H1 (cell line): ENCODE results near the gene KCNE1. TPM values are rescaled to one million over a fixed set of nuclear protein-coding genes. Genes with fewer than 3 reads are reported as not detected.

Experiments used
- CTCF ChIA-PET: fragments of 300-600 bp; sonication (Branson Sonifier 250); formaldehyde crosslinking; loops from one replicate; lab custom pipeline; 2021; ENCODE audit not compliant: partially characterized antibody; lab: Charles Lee
- POLR2A ChIA-PET: fragments of 300-600 bp; sonication (Branson Sonifier 250); formaldehyde crosslinking; loops from one replicate; lab custom pipeline; 2021; ENCODE audit warnings: inconsistent platforms; ENCODE audit not compliant: partially characterized antibody; lab: Charles Lee
- DNase-seq, 2 experiments: peaks; one replicate each; pipeline versions ENCODE4 v3.0.0 to v3.0.0-alpha.2; 2010 to 2022; ENCODE audit warnings: low spot score in 2 of 2, low read depth in 1 of 2, mixed read lengths in 1 of 2
- FAIRE-seq: peaks from 2 replicates; lab custom pipeline; 2011; peaks lifted over from hg19 to GRCh38; lab: Jason Lieb, UNC
- H2AFZ ChIP-seq: 2 replicates; pipeline ENCODE4 v1.8.1; 2012; ENCODE audit warnings: low read length, inconsistent platforms
- H2AK5ac ChIP-seq: 2 replicates; pipeline ENCODE4 v1.6.1; 2013; ENCODE audit warnings: low read depth, low read length
- H2BK120ac ChIP-seq: replicated peaks from 2 replicates; pipeline ENCODE3; 2013; ENCODE audit warnings: low read depth, low read length, inconsistent platforms
- H2BK12ac ChIP-seq: 2 replicates; pipeline ENCODE4 v1.6.1; 2013; ENCODE audit warnings: low read depth, low read length
- H2BK15ac ChIP-seq: 2 replicates; pipeline ENCODE4 v1.6.1; 2013; ENCODE audit warnings: low read length
- H2BK20ac ChIP-seq: 2 replicates; pipeline ENCODE4 v1.6.1; 2013; ENCODE audit warnings: low read length
- H2BK5ac ChIP-seq: 2 replicates; pipeline ENCODE4 v1.6.1; 2013; ENCODE audit warnings: low read depth, low read length
- H3K14ac ChIP-seq: 2 replicates; pipeline ENCODE4 v1.6.1; 2013; ENCODE audit warnings: inconsistent platforms; ENCODE audit not compliant: insufficient read length
- H3K18ac ChIP-seq: 2 replicates; pipeline ENCODE4 v1.6.1; 2013; ENCODE audit warnings: low read length; ENCODE audit errors: extremely low read depth
- H3K23ac ChIP-seq: 2 replicates; pipeline ENCODE4 v1.6.1; 2013; ENCODE audit warnings: inconsistent platforms; ENCODE audit not compliant: insufficient read length
- H3K23me2 ChIP-seq: 2 replicates; pipeline ENCODE4 v1.6.1; 2013; ENCODE audit warnings: low read depth, low read length
- H3K27ac ChIP-seq: 2 replicates; pipeline ENCODE4 v1.6.1; 2011; ENCODE audit warnings: low read depth, low read length, inconsistent platforms
- H3K27me3 ChIP-seq, 4 experiments: replicated peaks in 1 of 4; 1 replicate in 1 of 4; 2 replicates in 3 of 4; pipeline versions ENCODE4 v1.6.1 to v1.8.1; 2011 to 2013; ENCODE audit warnings: low read length in 3 of 4, mild to moderate bottlenecking in 3 of 4, inconsistent platforms in 2 of 4, mixed read lengths in 2 of 4, moderate library complexity in 1 of 4; ENCODE audit not compliant: control insufficient read depth in 3 of 4, insufficient read depth in 3 of 4; ENCODE audit errors: extremely low read depth in 1 of 4
- H3K36me3 ChIP-seq, 4 experiments: 2 replicates each; pipeline versions ENCODE4 v1.6.1 to v1.8.1; 2011 to 2013; ENCODE audit warnings: mild to moderate bottlenecking in 4 of 4, low read length in 3 of 4, moderate library complexity in 2 of 4, control low read depth in 1 of 4, inconsistent platforms in 1 of 4; ENCODE audit not compliant: insufficient read depth in 4 of 4, control insufficient read depth in 2 of 4
- H3K4ac ChIP-seq: replicated peaks from 2 replicates; pipeline ENCODE3; 2013; ENCODE audit warnings: low read length, low read depth, mixed read lengths, inconsistent platforms; ENCODE audit not compliant: insufficient read length
- H3K4me1 ChIP-seq, 4 experiments: replicated peaks in 1 of 4; 1 replicate in 1 of 4; 2 replicates in 3 of 4; pipeline versions ENCODE4 v1.6.1 to v1.8.1; 2011 to 2013; ENCODE audit warnings: low read length in 3 of 4, inconsistent platforms in 2 of 4, mixed read lengths in 1 of 4; ENCODE audit not compliant: insufficient read depth in 4 of 4, control insufficient read depth in 3 of 4
- H3K4me2 ChIP-seq, 2 experiments: 2 replicates each; pipeline versions ENCODE4 v1.6.1 to v1.8.1; 2011 to 2013; ENCODE audit warnings: low read depth in 2 of 2, low read length in 2 of 2, control low read depth in 1 of 2, inconsistent platforms in 1 of 2, mild to moderate bottlenecking in 1 of 2; ENCODE audit not compliant: insufficient read depth in 1 of 2
- H3K4me3 ChIP-seq, 4 experiments: fragments of 200-600, 300-600 bp in 1 of 4; sonication (generic), shearing (Covaris generic), sonication (Bioruptor Twin) in 1 of 4; 2 replicates each; pipeline versions ENCODE4 v1.5.1 to v1.8.1; 2011 to 2016; ENCODE audit warnings: low read length in 4 of 4, low read depth in 3 of 4, control low read depth in 2 of 4, inconsistent platforms in 2 of 4, mild to moderate bottlenecking in 2 of 4, mixed read lengths in 1 of 4, moderate library complexity in 1 of 4; ENCODE audit not compliant: insufficient read depth in 2 of 4; ENCODE audit errors: extremely low read depth in 1 of 4
- H3K56ac ChIP-seq: replicated peaks from 2 replicates; pipeline ENCODE3; 2013; ENCODE audit warnings: low read depth, mild to moderate bottlenecking, mixed read lengths, low read length, inconsistent platforms; ENCODE audit not compliant: insufficient read length
- H3K79me1 ChIP-seq: 2 replicates; pipeline ENCODE4 v1.6.1; 2013; ENCODE audit warnings: low read depth, low read length, control low read depth
- H3K79me2 ChIP-seq, 2 experiments: 2 replicates each; pipeline versions ENCODE4 v1.6.1 to v1.8.1; 2012 to 2013; ENCODE audit warnings: low read length in 2 of 2, mild to moderate bottlenecking in 2 of 2, inconsistent platforms in 1 of 2; ENCODE audit not compliant: insufficient read depth in 2 of 2, control insufficient read depth in 1 of 2
- H3K9ac ChIP-seq, 4 experiments: replicated peaks in 1 of 4; 1 replicate in 1 of 4; 2 replicates in 3 of 4; pipeline versions ENCODE4 v1.6.1 to v1.8.1; 2011 to 2013; ENCODE audit warnings: low read depth in 3 of 4, low read length in 3 of 4, control low read depth in 2 of 4, mild to moderate bottlenecking in 2 of 4, moderate library complexity in 2 of 4, inconsistent platforms in 1 of 4; ENCODE audit errors: extremely low read depth in 1 of 4
- H3K9me3 ChIP-seq, 2 experiments: 2 replicates each; pipeline versions ENCODE4 v1.6.1 to v1.8.1; 2012 to 2013; ENCODE audit warnings: mild to moderate bottlenecking in 2 of 2, moderate library complexity in 2 of 2, control low read depth in 1 of 2, inconsistent platforms in 1 of 2, low read depth in 1 of 2, low read length in 1 of 2, mixed read lengths in 1 of 2; ENCODE audit not compliant: insufficient read depth in 2 of 2
- H4K20me1 ChIP-seq, 2 experiments: replicated peaks in 1 of 2; 2 replicates each; pipeline versions ENCODE3 to v1.8.1; 2011 to 2013; ENCODE audit warnings: inconsistent platforms in 2 of 2, low read length in 2 of 2, mild to moderate bottlenecking in 1 of 2; ENCODE audit not compliant: insufficient read depth in 2 of 2, control insufficient read depth in 1 of 2
- H4K5ac ChIP-seq: 2 replicates; pipeline ENCODE4 v1.6.1; 2013; ENCODE audit warnings: low read length, low read depth, mixed read lengths, inconsistent platforms; ENCODE audit not compliant: insufficient read length
- H4K8ac ChIP-seq: 2 replicates; pipeline ENCODE4 v1.8.0; 2013; ENCODE audit warnings: mild to moderate bottlenecking, moderate library complexity, low read length, inconsistent platforms; ENCODE audit not compliant: insufficient read depth; ENCODE audit errors: extremely low read depth
- H4K91ac ChIP-seq: replicated peaks from 2 replicates; pipeline ENCODE3; 2013; ENCODE audit warnings: low read length, mixed read lengths, inconsistent platforms; ENCODE audit not compliant: insufficient read length
- PHF8 ChIP-seq: fragments of 200-600 bp; sonication (generic); conservative IDR thresholded peaks from 2 replicates; pipeline ENCODE4 v1.7.1; 2012; ENCODE audit warnings: low read depth, mild to moderate bottlenecking, inconsistent platforms, low read length, moderate library complexity
- SUZ12 ChIP-seq: fragments of 200-600 bp; sonication (generic); IDR thresholded peaks from 2 replicates; pipeline ENCODE4 v1.6.1; 2012; ENCODE audit warnings: mild to moderate bottlenecking, inconsistent platforms, low read length, moderate library complexity, mixed read lengths
- USF2 ChIP-seq: IDR thresholded peaks from 2 replicates; pipeline ENCODE4 v1.6.1; 2011; ENCODE audit warnings: low read length, improper control_type of control experiment
- WGBS, 2 experiments: shearing (Covaris generic) in 1 of 2; methylation state at CpG; one replicate each; pipeline versions ENCODE4 v1.1.6 to v1.1.7; 2013 to 2015; ENCODE audit warnings: low lambda C conversion rate in 2 of 2, mixed read lengths in 2 of 2, inconsistent platforms in 1 of 2, low coverage in 1 of 2, missing lambda C conversion rate in 1 of 2; ENCODE audit not compliant: insufficient replicate concordance in 2 of 2, insufficient coverage in 1 of 2, insufficient read length in 1 of 2; ENCODE audit errors: extremely low coverage in 1 of 2, missing lambda C conversion rate in 1 of 2; 5-methylcytosine and 5-hydroxymethylcytosine counted together
- polyA plus RNA-seq, 7 experiments: library from polyadenylated mRNA; depleted of rRNA in 3 of 7; stranded (reverse) in 5 of 7; unstranded in 2 of 7; fragments of >200 nt in 5 of 7; fragments of 200-250 nt in 2 of 7; gene quantifications; 1 replicate in 5 of 7; 2 replicates in 1 of 7; 4 replicates in 1 of 7; pipeline versions ENCODE4 v1.2.1 to v1.2.3, GENCODE V29; 2011 to 2013; ENCODE audit warnings: missing spikeins in 2 of 7, mixed read lengths in 2 of 7
- total RNA-seq: library from RNA; stranded (reverse); fragmentation: NEBNext Ultra II Directional; extraction: Animal tissue kit (Norgen Biotek cat#: 25700); gene quantifications from 2 replicates; pipeline ENCODE4 v1.2.1, GENCODE V29; 2021

KCNE1 gene
- total and polyA plus RNA-seq, 2 of the 8 experiments (the other 6 are each of a cell fraction or from before 2014, with no cell fraction given), result 0.08 to 0.28 TPM

GRCh38 chr21:34560021-34560420 is 48.0 kb upstream of the KCNE1 start:
- H3K18ac ChIP-seq, result no peak overlapping the region
- H3K56ac ChIP-seq, result no peak overlapping the region
- no peaks in the 10 kb centered on the region for H3K27me3 ChIP-seq
- H3K36me3 ChIP-seq, result no peaks in the 10 kb centered on the region
- CTCF ChIA-PET, result interaction anchor here (1.1 to 2.9 kb wide), 6 partner anchors 12 to 49 kb away, joined by 3 to 12 read pairs (median 7); no protein-coding TSS in a partner anchor
- H3K9ac ChIP-seq, result no peak overlapping the region
- no peak for FAIRE-seq
- H2BK12ac ChIP-seq, result no peak overlapping the region
- no peak overlapping the region for H3K4ac ChIP-seq
- H3K79me1 ChIP-seq, result no peaks in the 10 kb centered on the region
- H3K14ac ChIP-seq, result no peak overlapping the region
- no peak overlapping the region for H2BK20ac ChIP-seq
- no peak overlapping the region for H2BK120ac ChIP-seq
- no peak overlapping the region for H3K23ac ChIP-seq
- H3K4me1 ChIP-seq, result no peaks in the 10 kb centered on the region
- H3K27ac ChIP-seq, result no peak overlapping the region
- H3K79me2 ChIP-seq, result no peaks in the 10 kb centered on the region
- WGBS, 2 experiments, result 85% methylated on average over 5 of the region's 5 CpGs; no CpG with 5 or more reads in 1 of the 2 experiments
- H3K4me3 ChIP-seq, result no peak overlapping the region
- H2BK15ac ChIP-seq, result no peak overlapping the region
- no peak overlapping the region for H4K5ac ChIP-seq
- POLR2A ChIA-PET, result interaction anchor here (1.0 kb wide), 1 partner anchor 8 kb away, joined by 3 read pairs; no protein-coding TSS in a partner anchor
- H3K23me2 ChIP-seq, result no peaks in the 10 kb centered on the region
- no peak overlapping the region for H4K91ac ChIP-seq
- H4K8ac ChIP-seq, result no peak overlapping the region
- H3K4me2 ChIP-seq, result no peak overlapping the region
- H3K9me3 ChIP-seq, result peaks cover 3 to 8% of the 10 kb centered on the region in 2 experiments; a peak in 2 of 4 replicates
- H2AK5ac ChIP-seq, result no peak overlapping the region
- no peak for DNase-seq
- H2AFZ ChIP-seq, result no peak overlapping the region
- H2BK5ac ChIP-seq, result no peak overlapping the region
- H4K20me1 ChIP-seq, result no peaks in the 10 kb centered on the region
- TF ChIP-seq SUZ12, result no peak
- TF ChIP-seq USF2, result no peak
- no peak for TF ChIP-seq PHF8
